ENCODE measurements around the gene CTSG. TPM values are rescaled to one million over a fixed set of nuclear protein-coding genes. Genes with fewer than 3 reads are reported as not detected.

CTSG gene
- total and polyA plus RNA-seq, 2 of the 4 experiments (the other 2 are of a cell fraction), result not detected

DNA sequence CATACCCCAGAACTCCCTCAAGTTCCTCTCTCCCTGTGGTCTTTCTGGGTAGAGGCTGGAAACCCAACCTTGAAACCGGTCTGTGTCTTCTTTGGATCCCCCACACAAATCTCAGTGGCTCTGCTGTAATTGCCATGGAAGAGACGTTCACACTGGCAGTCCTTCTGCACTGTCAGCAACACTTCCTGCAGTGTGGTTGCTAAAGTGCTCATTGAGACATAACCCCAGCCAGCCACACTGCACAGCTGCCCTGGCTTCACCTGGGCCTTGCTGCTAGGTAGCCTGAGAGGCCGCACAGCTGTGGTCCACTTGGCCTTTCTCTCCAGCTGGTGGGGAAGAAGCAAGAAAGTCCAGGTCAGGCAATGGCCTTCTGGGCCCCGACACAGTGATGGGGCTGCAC is 31.0 kb upstream of the CTSG start:
- Histone ChIP-seq H2BK20ac (ENCODE audit: low read depth, low read length) (no peak overlapping the region), H4K91ac (ENCODE audit: insufficient read depth, low read depth, low read length) (no peak overlapping the region), H3K27me3 (ENCODE audit: control insufficient read depth, insufficient read depth, low read length) (no peaks in the 10 kb centered on the region), H4K8ac (ENCODE audit: low read depth in 2 of 2, low read length in 2 of 2) (no peak overlapping the region), H4K5ac (ENCODE audit: low read depth, low read length) (no peak overlapping the region), H3K9me3 (ENCODE audit: control insufficient read depth, insufficient read depth, low read length) (no peaks in the 10 kb centered on the region), H2BK120ac (ENCODE audit: low read depth, low read length) (no peak overlapping the region), H2BK15ac (ENCODE audit: low read depth, low read length) (no peak overlapping the region), H2AFZ (replicated peaks; ENCODE audit: low read length, poor library complexity) (no peak overlapping the region), H3K18ac (ENCODE audit: low read depth, low read length) (no peak overlapping the region), H2AK9ac (replicated peaks; ENCODE audit: low read depth, low read length, poor library complexity) (no peak overlapping the region), H3K9me1 (ENCODE audit: insufficient read depth, low read length) (no peaks in the 10 kb centered on the region), H3K27ac (ENCODE audit: insufficient read depth, low read length) (no peak overlapping the region), H3K14ac (replicated peaks; ENCODE audit: low read depth, low read length) (no peak overlapping the region), H3K36me3 (ENCODE audit: control insufficient read depth, insufficient read depth, low read length) (no peaks in the 10 kb centered on the region), H3K4me2 (ENCODE audit: low read depth, low read length) (no peak overlapping the region), H3K9ac (ENCODE audit: low read depth, low read length) (no peak overlapping the region), H3K23ac (ENCODE audit: low read depth, low read length) (no peak overlapping the region), H4K20me1 (ENCODE audit: insufficient read depth, low read length) (no peaks in the 10 kb centered on the region; the same call in 1 of the 2 replicates), H3K56ac (ENCODE audit: extremely low read depth, insufficient read depth, low read length) (no peak overlapping the region), H3K79me1 (ENCODE audit: low read depth in 1 of 2, low read length in 2 of 2) (no peaks in the 10 kb centered on the region), H2AK5ac (ENCODE audit: low read depth, low read length) (no peak overlapping the region), H3K4ac (ENCODE audit: low read depth, low read length) (no peak overlapping the region), H2BK5ac (ENCODE audit: low read depth, low read length, poor library complexity, severe bottlenecking) (no peak overlapping the region), H3K4me1 (ENCODE audit: control insufficient read depth, insufficient read depth, low read length) (no peaks in the 10 kb centered on the region), H3K4me3 (ENCODE audit: insufficient read depth, low read depth, low read length) (no peak overlapping the region)
- in situ Hi-C loops (cut with MboI; ENCODE audit: low sequenced_read_pairs) (no loop called here), dilution Hi-C loops (cut with HindIII; ENCODE audit: low sequenced_read_pairs, unreplicated experiment) (no loop called here), intact Hi-C loops (cut with micrococcal nuclease) (no loop called here)
- no TSS peak for BruUV-seq (replicated peaks)
- ATAC-seq (ENCODE audit: low read depth), result no peak
- WGBS, 2 experiments (ENCODE audit: extremely low coverage in 2 of 2, insufficient read length in 1 of 2), result 8% methylated on average over 2 of the region's 4 CpGs; no CpG with 5 or more reads in 1 of the 2 experiments
- no peak for DNase-seq
- ChIA-PET POLR2A (ENCODE audit: unreplicated experiment) (no interaction called here), CTCF (no interaction called here)
- no peak for TF ChIP-seq CEBPB (IDR thresholded peaks at IDR 0.05; ENCODE audit: low read depth, low read length)
- no peak for TF ChIP-seq POLR2A (IDR thresholded peaks at IDR 0.05; ENCODE audit: low read depth, low read length)
- TF ChIP-seq SMC3 (IDR thresholded peaks at IDR 0.05; ENCODE audit: low read depth, low read length), result no peak
- no peak for TF ChIP-seq MAZ (IDR thresholded peaks at IDR 0.05; ENCODE audit: borderline replicate concordance, low read depth, low read length)
- no peak for TF ChIP-seq FOS (IDR thresholded peaks at IDR 0.05; ENCODE audit: low read depth, low read length)
- no peak for TF ChIP-seq BHLHE40 (IDR thresholded peaks at IDR 0.05; ENCODE audit: low read depth, low read length)
- TF ChIP-seq, protein P1, sequence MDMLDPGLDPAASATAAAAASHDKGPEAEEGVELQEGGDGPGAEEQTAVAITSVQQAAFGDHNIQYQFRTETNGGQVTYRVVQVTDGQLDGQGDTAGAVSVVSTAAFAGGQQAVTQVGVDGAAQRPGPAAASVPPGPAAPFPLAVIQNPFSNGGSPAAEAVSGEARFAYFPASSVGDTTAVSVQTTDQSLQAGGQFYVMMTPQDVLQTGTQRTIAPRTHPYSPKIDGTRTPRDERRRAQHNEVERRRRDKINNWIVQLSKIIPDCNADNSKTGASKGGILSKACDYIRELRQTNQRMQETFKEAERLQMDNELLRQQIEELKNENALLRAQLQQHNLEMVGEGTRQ (IDR thresholded peaks at IDR 0.05; ENCODE audit: low read depth, low read length), result no peak
- TF ChIP-seq, protein P2, sequence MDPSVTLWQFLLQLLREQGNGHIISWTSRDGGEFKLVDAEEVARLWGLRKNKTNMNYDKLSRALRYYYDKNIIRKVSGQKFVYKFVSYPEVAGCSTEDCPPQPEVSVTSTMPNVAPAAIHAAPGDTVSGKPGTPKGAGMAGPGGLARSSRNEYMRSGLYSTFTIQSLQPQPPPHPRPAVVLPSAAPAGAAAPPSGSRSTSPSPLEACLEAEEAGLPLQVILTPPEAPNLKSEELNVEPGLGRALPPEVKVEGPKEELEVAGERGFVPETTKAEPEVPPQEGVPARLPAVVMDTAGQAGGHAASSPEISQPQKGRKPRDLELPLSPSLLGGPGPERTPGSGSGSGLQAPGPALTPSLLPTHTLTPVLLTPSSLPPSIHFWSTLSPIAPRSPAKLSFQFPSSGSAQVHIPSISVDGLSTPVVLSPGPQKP (IDR thresholded peaks at IDR 0.05; ENCODE audit: borderline replicate concordance, low read depth, low read length), result no peak
- TF ChIP-seq MXI1 (IDR thresholded peaks at IDR 0.05; ENCODE audit: borderline replicate concordance, low read depth, low read length), result no peak
- no peak for TF ChIP-seq NFE2L2 (IDR thresholded peaks at IDR 0.05; ENCODE audit: low read depth, low read length)
- no peak for TF ChIP-seq MAFK (IDR thresholded peaks at IDR 0.05; ENCODE audit: low read depth, low read length)
- TF ChIP-seq, protein P3, sequence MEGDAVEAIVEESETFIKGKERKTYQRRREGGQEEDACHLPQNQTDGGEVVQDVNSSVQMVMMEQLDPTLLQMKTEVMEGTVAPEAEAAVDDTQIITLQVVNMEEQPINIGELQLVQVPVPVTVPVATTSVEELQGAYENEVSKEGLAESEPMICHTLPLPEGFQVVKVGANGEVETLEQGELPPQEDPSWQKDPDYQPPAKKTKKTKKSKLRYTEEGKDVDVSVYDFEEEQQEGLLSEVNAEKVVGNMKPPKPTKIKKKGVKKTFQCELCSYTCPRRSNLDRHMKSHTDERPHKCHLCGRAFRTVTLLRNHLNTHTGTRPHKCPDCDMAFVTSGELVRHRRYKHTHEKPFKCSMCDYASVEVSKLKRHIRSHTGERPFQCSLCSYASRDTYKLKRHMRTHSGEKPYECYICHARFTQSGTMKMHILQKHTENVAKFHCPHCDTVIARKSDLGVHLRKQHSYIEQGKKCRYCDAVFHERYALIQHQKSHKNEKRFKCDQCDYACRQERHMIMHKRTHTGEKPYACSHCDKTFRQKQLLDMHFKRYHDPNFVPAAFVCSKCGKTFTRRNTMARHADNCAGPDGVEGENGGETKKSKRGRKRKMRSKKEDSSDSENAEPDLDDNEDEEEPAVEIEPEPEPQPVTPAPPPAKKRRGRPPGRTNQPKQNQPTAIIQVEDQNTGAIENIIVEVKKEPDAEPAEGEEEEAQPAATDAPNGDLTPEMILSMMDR (conservative IDR thresholded peaks at IDR 0.05; ENCODE audit: low read depth, low read length), result no peak
- TF ChIP-seq RCOR1 (IDR thresholded peaks at IDR 0.05; ENCODE audit: insufficient replicate concordance, low read length), result no peak
- TF ChIP-seq RAD21 (IDR thresholded peaks at IDR 0.05; ENCODE audit: low read length), result no peak
- no peak for TF ChIP-seq RFX5 (IDR thresholded peaks at IDR 0.05; ENCODE audit: low read depth, low read length)
- no peak for TF ChIP-seq CHD1 (IDR thresholded peaks at IDR 0.05; ENCODE audit: low read depth, low read length)

Measured in IMR-90 (cell line).